ENCODE data around the gene PAK2.

DNA sequence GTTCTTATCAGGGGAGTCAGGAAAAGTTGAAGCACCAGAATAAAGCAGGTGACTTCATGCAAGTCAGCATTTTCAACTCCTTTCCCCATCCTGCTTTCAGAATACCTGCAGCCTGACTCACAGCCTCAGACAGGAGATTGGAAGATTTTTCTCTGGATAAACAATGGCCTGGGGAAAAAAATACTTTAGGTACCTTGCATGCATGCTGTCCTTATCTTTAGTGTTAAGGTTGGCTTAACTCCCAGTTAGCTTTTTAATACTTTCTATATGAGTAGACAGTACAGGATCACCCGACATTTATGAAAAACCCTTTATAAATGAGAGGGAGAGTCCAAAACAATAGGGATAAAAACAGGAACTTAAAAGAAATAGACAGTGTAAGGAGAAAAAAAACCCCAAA is 53.6 kb downstream of the PAK2 start:
- TF ChIP-seq EZH2 (IDR thresholded peaks at IDR 0.05) (no peak), POLR2AphosphoS5 (IDR thresholded peaks at IDR 0.05; ENCODE audit: borderline replicate concordance, low read depth, low read length) (no peak)
